NCI-H1105 (cell line): ENCODE results near the gene B3GNT5.
A peak's percentile ranks its signal among the peaks of the same experiment; 100 is the strongest.

Experiments
- DNase-seq: peaks from one replicate; lab custom pipeline; 2025; lab: John Stamatoyannopoulos, UW

B3GNT5 gene, protein sequence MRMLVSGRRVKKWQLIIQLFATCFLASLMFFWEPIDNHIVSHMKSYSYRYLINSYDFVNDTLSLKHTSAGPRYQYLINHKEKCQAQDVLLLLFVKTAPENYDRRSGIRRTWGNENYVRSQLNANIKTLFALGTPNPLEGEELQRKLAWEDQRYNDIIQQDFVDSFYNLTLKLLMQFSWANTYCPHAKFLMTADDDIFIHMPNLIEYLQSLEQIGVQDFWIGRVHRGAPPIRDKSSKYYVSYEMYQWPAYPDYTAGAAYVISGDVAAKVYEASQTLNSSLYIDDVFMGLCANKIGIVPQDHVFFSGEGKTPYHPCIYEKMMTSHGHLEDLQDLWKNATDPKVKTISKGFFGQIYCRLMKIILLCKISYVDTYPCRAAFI

DNA sequence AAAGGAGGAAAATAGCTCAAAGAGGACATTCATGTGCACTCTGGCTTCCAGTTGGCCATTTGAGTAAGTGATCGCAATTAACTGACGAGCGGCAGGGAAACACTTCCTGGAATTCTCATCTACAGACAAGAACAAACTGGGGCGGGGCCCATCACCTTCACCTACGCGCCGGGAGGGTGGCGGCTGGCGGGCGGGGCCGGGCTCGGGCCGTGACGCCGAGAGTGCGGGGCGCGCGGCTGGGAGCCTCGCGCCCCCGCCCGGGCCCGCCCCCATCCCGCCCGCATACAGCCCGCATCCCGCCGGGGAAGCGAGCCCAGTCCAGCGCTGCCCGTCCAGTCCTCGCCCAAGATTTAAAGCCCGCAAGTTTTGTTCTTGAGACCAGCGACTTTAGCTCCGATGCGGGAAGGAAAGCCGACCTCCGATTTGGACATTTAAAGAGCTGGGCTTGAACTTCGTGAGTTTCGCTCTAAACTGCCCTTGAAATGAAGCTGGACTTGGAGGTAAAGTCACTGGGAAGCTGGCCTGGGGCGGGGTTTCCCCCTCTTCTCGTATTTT lies at the start of gene B3GNT5:
B3GNT5 (plus strand) TSS at position 281 of the 555 bp plus-strand sequence. CDS start 16,546 bp downstream, outside the sequence.
- DNase-seq = peak; percentile 93

DNA sequence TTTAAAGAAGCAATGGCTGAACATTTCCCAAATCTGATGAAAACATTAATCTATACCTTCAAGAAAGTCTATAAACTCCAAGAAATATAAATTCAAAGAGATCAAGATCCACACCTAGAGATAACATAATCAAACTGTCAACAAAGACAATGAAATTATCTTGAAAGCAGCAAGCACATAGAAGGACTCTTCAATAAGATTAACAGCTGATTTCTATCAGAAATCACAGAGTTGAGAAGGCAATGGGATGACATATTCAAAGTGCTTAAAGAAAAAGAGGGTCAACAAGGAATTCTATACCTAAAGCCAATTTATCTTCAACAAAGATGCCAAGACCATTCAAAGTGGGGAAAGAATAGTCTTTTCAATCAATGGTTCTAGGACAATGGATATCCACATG lies 49.4 kb upstream of the B3GNT5 start:
- DNase-seq = peak; percentile 5

DNA sequence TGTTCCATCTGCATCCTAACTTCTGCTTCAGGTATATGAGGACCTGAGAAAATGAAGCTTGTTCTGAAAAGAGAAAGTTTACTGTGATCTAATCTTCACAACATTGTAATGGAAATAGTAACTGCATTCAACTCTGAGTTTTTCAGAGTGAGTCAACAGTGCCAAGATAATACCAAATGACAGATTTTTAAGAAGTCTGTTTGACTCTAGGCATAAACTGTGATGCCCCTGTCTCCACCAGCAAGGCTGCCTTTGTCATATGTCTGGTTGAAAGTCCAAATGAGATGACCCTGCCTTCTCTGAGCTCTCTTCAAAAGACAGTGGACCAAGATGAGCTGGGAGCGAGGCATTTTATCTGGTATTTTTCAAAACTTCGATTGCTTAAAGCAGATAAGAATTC lies 44.8 kb upstream of the B3GNT5 start:
- DNase-seq = no peak

DNA sequence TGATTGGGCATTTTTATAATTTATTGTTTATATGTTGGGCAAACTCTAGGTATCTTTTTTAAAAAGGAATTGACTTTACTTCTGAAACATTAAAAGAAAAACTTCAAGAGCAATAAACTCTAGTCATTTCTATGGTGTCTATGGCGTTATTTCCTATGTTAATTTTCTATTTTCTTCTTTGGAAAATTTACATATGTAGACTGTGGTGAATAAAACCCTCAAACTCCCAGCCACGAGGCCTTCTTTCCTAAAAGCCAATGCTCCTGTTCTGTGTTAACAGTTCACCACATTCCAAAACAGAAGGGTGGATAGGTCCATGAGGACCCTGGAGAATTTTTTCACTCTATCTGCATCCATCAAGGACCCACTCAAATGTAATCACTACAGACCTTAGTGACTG lies 44.3 kb upstream of the B3GNT5 start:
- no peak for DNase-seq

DNA sequence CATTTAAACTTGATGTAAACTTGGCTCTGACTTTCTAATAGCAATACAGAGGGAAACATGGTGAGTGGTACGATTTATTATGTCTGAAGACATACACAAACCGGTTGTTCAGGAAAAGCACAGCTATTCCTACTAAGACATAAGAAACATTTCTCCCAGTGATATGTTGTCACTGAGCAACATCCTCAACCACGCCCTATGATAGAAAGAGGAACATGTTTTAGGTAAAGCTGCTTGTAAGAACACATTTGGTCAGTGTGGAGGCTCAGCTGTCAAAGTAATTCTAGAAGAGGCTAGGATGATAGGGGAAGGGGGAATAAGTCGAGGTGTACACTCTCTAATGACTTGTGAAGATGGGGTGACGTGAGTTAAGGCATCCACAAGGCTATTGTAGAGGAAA lies 42.7 kb upstream of the B3GNT5 start:
- DNase-seq = no peak

DNA sequence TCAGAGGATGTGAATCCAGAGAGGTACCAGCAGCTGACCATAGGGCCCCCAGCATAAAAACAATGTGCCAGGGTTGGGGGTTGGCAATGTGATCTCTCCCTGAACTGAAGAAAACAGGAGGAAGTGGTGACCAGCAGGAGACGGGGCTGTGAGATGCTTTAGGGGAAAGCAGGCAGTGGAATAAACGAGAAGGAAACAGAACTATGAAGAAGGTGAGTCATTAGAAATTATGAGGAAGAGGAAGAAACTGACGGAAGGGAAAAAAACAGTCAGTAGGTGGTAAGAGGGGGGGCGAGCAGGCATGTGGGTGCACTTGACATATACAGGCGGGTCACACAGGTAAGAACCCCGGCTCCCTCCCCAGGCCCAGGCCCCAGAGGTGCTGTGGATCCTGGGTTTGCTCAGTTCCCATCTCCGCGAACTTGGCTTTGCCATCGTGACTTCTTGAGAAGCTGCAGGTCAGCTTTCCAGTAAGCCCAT lies 42.2 kb upstream of the B3GNT5 start:
- DNase-seq = no peak

DNA sequence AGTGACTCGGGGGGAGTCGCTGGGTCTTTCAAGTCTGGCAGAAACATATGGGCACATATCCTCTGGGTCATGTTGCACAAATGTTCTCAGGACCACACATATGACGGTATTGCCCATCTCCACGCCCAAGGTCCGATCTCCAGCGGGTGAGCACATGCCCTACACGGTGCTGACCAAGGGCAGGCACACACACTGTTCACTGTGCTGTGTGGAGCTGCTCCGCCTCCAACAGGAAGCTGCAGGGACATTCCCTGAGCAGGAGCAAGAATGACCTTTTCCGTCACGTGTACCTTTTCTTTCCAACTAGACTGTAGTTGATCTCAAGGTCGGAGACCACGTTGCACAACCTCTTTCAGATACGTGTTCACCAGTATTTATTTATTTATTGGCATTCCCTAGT lies 41.7 kb upstream of the B3GNT5 start:
- DNase-seq = no peak

DNA sequence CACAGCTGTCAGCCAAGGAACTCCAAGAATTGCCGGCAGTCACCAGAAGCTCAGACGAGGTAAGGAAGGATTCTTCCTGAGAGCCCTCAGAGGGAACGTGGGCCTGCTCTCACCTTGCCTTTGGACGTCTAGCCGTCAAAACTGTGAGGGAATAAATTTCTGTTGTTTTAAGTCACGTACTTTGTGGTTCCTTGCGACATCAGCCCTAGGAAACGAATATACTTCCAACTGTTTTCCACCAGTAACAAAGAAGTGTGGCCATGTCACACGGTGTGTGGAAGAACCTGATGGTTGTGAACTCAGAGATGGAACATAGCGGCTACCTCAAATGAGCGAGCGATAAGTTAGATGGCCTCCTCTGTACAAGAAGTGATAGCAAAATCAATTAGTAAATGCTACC lies 41.0 kb upstream of the B3GNT5 start:
- DNase-seq = no peak

DNA sequence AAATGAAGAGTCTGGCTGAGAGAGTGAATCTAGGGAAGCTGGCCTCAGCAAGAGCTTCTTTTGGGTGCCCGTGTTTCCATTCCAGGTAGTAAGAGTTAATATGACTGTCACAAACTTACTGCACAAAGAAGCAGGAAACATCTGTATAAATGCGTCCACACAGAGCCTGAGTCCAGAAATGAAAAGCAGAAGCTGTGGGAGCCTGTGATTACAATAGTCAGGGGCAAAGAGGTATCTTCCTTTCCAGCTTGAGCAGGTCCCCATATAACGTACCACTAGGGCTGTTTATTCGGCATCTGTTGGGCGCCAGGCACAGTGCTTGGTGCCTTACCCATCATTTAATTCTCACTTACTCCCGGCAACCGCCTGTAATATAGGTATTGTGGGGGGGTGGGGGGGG lies 40.5 kb upstream of the B3GNT5 start:
- DNase-seq = no peak

DNA sequence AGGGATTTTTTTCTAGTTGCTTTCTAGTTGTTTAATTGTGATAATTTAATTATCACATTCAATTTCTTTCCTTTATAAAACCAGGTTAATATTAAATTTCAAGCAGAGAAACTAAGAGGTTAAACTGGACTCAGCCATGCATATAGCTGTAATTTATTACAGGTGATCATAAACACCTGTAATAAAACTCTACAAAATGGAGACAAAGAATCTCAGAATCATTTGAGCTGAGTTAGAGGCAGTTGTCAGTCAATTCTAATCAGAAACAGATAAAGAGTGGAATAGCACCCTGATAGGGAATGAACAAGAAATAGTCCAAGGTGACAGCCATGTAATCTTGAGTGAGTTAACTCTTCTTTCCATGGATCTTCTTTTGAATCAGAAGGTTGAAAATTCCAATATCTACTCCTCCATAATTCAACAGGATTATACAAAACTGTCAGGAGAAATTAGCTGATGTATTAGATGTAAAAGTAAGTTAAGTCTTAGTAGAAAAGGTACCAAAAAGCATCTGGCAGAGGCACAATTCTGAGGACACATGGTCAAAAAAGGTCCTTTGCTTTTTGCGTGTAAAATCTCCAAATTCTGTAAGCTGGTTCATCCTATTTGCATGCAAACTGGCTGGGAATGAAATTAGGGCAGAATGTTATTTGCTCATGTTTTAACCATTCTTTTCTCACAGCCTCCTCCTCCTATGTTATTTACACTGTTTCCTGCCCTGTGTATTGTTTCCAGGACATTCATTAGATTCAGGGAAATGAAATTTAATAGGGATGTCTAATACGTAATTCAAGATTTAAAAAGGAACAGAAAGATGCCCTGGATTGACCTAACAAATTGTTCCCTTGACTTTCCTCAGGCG lies 39.4 kb upstream of the B3GNT5 start:
- no peak for DNase-seq

DNA sequence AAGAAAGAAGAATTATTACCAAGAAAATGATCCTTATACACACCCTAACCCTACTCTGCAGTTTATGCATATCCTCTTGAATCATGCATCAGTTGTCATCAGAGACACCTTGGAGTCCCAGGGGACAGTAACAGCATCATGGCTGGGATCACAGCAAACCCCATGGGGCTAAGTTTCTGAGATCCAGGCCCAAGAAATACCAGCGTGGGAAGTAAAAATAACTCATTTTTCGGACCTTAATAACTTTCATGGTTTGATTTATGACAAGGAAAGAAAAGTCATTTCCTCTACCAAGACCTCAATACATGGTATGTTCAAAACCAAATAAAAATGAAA lies 38.8 kb upstream of the B3GNT5 start:
- no peak for DNase-seq

DNA sequence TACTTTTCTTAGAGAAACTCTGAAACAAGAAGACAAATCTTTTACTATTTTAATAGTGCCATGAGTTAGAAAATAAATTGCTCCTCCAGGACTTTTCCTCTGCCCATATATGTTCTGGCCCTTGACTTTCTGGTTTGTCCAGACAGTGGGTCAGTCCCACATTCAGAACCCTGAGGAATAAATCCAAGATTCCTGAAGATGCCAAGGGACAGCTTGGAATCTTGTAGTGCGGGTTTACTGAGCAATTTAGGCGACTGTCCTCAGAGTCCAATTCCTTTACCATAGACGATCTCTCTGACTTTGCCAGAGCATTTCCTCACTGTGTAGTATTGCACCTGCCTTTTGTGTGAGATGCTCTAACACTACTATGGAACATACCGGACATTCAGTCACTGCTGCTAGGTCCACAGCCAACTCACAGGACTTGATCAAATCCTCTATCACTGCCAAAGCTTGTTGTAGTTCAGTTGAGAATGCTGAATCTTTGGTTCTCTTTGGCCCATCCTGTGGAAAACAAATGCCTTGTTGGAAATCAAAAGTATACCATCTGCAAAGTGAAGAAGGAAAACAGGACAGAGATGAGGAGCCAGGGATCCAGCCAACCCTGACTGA lies 37.4 kb upstream of the B3GNT5 start:
- no peak for DNase-seq

DNA sequence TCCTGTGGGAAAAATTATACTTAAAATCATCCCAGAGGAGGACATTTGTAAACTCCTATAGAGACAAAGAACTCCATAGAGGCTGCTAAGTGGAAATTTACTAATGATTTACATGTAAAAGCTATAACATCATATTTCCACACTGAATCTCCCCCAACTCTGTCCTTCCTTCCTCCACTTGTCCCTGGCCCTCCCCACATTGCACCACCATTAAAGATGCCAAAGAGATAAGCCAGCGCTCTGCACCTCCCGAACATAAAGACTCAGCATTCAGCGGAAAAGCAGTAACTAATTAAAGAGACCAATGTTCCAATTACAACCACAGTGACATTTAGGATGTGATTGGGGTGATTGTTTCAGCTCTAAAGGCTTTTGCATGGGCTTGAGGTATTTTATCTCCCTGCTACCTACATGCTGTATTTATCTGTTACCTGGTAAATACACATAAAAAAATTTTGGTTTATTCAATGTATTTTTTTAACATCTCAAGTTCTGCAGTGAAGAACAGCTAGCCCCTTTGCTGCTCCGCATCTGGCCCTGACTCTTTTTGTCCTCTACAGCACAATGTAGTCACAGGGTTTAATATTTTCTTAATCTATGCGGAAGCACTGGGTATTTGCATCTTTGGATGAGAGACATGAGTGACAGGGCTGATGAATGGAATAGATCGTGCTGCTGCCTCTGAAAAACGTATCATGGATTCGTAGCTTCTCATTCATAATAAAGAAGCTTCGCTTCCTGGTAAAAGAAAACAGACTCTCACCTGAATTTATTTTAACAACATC lies 35.3 kb upstream of the B3GNT5 start:
- no peak for DNase-seq

DNA sequence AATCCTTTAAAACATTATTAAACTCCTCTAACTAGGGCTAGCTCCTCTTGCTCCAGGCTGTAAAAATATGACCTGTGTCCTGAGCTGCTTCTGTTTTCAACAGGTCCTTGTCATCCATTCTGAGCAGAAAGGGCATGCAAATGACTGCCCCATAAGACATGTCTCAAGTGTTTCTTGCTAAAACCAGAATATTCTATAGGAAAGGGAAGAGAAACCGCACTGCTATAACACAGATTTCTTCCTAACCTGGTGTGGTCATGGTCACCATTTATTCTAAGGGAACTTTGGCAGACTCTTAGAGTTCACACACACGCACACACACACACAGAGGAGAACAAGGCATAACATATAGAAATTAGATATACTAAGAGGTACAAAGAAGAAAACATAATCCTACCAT lies 34.2 kb upstream of the B3GNT5 start:
- no peak for DNase-seq

DNA sequence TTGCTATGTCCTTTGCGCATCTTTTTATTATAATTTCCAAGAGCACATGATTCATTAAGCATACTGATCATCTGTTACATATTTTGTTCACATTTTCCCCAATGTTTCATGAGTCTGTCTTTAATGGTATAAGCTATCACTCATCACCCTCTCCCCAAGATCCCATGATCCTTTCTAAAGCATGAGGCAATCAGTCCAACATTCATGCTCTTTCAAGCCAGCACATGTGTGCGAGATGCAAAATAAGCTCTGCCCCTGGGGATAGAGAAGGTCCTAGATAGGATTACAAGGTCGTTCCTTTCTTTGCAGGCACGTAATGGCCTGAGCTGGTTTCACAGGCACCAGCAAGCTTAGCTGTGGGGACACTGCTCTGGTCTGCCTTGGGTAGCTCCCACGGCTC lies 32.2 kb upstream of the B3GNT5 start:
- no peak for DNase-seq

DNA sequence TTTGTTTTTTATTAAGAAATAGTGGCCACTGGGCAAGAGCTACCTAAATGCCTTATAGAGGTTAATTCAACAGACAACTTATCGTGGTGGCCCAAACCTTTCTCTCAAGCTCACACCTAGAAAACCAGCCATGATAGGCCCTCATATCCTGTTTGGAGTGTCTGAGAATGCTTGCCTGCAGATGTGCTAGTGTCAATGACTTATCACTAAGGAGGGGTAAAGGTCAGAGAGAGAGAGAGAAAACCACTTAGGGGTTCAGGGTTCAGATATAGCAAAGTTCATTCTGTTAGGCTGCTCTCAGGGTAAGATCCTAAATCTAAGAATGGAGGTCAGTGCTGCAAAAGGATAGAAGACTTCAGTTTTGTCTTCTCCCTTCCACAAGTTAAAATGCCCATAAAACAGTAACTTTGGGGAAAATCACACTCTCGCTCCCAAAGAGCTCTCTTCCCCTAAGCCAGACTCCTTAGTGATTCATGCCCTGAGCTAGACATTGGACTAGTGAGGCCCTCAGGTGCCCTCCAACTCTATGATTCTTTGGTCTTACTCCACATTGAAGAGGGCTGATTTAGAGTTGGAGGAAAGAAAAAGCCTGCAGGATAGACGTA lies 30.3 kb upstream of the B3GNT5 start:
- DNase-seq = no peak

DNA sequence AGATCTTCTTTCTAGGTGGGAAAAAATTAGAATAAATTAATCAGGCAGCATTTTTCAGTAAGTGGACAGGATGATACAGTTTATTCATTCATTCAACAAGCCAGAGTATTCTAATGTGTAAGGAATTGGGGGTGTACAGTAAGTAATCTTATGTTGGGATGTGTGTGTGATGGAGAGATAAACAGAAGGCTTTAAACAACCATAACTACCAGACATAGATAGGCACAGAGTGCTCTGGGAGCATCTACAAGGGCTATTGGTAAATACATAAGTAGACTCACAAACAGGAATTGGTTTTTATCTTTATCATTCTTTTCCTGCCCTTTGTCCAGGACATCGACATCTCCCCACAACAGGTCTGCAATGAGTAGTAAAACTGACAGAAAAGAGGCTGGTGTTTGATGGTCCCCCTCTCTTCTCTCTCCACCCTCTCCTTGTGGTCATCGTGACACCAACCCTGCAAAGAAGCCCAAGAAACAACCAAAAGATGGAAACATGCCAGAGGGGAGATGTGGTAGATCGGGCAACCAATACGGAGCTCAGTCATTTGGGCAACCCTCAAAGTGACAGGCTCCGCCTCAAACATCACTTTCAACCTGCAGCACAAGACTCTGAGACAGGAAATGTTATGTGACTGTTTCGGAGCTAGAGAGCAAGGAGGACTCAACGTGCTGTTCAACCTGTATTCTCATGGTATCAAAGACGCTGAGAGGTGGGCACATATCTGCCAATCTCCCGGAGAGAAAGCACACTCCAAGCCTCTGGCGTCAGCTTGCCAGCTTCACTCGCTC lies 28.7 kb upstream of the B3GNT5 start:
- DNase-seq = no peak

DNA sequence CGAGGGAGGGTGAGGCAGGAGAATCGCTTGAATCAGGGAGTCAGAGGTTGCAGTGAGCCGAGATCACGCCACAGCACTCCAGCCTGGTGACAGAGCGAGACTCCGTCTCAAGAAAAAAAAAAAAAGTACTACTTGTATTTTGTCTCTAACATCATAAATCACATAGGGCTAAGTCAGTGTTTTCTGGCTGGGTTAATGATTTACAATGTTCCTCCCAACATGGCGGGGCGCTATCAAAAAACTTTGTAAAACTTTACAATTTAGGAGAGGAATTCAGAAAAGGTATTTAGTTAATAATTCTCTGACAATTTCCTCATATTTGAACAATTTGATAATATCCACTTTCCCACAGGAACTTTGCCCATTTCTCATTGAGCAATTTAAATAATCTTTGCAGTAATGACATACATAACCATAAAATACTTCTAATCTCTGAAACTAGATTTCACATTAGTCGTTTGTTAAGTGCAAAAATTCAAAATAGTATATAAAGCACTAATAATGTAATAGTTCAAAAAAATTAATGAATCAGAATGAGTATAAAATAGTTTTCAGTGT lies 26.6 kb upstream of the B3GNT5 start:
- DNase-seq = no peak

DNA sequence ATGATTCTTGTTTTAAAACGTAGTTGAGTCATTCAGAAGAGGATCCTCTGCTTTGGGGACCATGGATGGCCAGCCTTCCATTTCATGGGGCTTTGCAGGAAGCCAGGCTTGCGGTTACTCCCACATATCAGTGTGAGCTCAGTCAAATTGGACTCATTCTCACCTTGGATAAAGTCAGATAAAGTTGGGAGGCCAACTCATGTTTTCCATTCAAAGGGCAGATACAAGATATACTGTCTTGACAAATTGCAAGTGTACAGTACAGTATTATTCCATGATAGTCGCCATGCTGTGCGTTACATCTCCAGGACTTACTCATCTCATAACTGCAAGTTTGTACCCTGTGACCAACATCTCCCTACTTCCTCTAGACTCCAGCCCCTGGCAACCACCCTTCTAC lies 25.5 kb upstream of the B3GNT5 start:
- no peak for DNase-seq

DNA sequence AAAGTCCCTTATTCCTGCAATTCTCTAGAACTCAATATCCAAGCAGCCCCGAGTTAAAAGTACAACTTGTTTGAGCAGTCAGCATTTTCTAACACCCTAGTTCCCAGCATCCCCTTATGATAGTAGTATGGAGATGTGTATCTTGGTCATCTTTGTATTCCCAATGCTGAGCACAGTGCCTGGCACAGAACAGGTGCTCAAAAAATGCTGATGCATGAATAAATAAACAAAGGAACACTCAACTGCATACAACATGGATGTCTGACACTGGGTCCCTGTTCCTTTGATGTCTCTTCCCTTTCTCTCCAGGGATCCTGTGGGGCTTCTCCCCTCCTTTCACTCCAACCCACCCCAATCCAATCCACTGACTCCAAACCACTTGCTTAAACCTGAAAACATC lies 23.9 kb upstream of the B3GNT5 start:
- no peak for DNase-seq
